ENCODE measurements around the gene C16orf87.
A peak's percentile ranks its signal among the peaks of the same experiment; 100 is the strongest.
"Not testable (repeated sequence)": the region's sequence is repeated elsewhere in the genome, so short reads cannot be mapped to it uniquely, and the experiment has no call there.

The C16orf87 gene

GRCh38 chr16:46787909-46788308, 43.1 kb downstream of the C16orf87 start:
- TF ChIP-seq ZNF274 (IDR thresholded peaks at IDR 0.05; ENCODE audit: low read depth, low read length) (no peak), SUZ12 (IDR thresholded peaks at IDR 0.05; ENCODE audit: extremely low read depth, insufficient read depth, insufficient read length) (no peak), YY1 (IDR thresholded peaks at IDR 0.05; ENCODE audit: insufficient read depth, insufficient read length) (no peak)
- Histone ChIP-seq H3K4me3 (ENCODE audit: insufficient read length, low read depth) (no peak overlapping the region), H3K36me3 (ENCODE audit: insufficient read depth, insufficient read length, low read length) (no peaks in the 10 kb centered on the region), H3K9ac (ENCODE audit: insufficient read length, low read depth) (no peak overlapping the region), H3K9me3 (ENCODE audit: insufficient read depth, low read length) (peaks cover 15% of the 10 kb centered on the region; the same call in 1 of the 2 replicates), H3K27me3 (ENCODE audit: insufficient read depth, insufficient read length) (no peaks in the 10 kb centered on the region), H3K4me1 (ENCODE audit: insufficient read depth, insufficient read length) (no peaks in the 10 kb centered on the region)
- no peak for DNase-seq (ENCODE audit: low read depth, low spot score)

- Histone ChIP-seq H3K27me3 (ENCODE audit: insufficient read depth, insufficient read length) (no peaks in the 10 kb centered on the region), H3K4me3 (ENCODE audit: insufficient read length, low read depth) (no peak overlapping the region), H3K36me3 (ENCODE audit: insufficient read depth, insufficient read length, low read length) (no peaks in the 10 kb centered on the region), H3K9me3 (ENCODE audit: insufficient read depth, low read length) (peaks cover 15% of the 10 kb centered on the region; the same call in 1 of the 2 replicates), H3K4me1 (ENCODE audit: insufficient read depth, insufficient read length) (no peaks in the 10 kb centered on the region), H3K9ac (ENCODE audit: insufficient read length, low read depth) (no peak overlapping the region)
- TF ChIP-seq SUZ12 (IDR thresholded peaks at IDR 0.05; ENCODE audit: extremely low read depth, insufficient read depth, insufficient read length), result no peak
- no peak for TF ChIP-seq ZNF274 (IDR thresholded peaks at IDR 0.05; ENCODE audit: low read depth, low read length)
- TF ChIP-seq YY1 (IDR thresholded peaks at IDR 0.05; ENCODE audit: insufficient read depth, insufficient read length), result no peak
- peak; percentile 44 for DNase-seq (ENCODE audit: low read depth, low spot score)
Measured at GRCh38 chr16:46785076-46785845, 45.7 kb downstream of the C16orf87 start.

DNA sequence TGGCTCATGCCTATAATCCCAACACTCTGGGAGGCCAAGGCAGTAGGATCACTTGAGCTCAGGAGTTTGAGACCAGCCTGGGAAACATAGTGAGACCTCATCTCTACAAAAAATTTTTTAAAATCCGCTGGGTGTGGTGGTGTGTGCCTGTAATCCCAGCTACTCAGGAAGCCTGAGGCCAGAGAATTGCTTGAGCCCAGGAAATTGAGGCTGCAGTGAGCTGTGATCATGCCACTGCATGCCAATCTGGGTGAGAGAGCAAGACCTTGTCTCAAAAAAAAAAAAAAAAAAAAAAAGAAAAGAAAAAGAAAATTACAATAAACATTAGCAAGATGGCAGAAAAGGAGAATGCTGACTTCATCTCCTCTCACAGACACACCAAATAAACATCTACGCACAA, 46.4 kb downstream of the C16orf87 start:
- H3K4me1 ChIP-seq (ENCODE audit: insufficient read depth, insufficient read length); H3K4me3 ChIP-seq (ENCODE audit: insufficient read length, low read depth); H3K27me3 ChIP-seq (ENCODE audit: insufficient read depth, insufficient read length); H3K9ac ChIP-seq (ENCODE audit: insufficient read length, low read depth); H3K36me3 ChIP-seq (ENCODE audit: insufficient read depth, insufficient read length, low read length); DNase-seq (ENCODE audit: low read depth, low spot score): not testable (repeated sequence)
- peaks cover 11% of the 10 kb centered on the region; the same call in 1 of the 2 replicates for H3K9me3 ChIP-seq (ENCODE audit: insufficient read depth, low read length)

DNA sequence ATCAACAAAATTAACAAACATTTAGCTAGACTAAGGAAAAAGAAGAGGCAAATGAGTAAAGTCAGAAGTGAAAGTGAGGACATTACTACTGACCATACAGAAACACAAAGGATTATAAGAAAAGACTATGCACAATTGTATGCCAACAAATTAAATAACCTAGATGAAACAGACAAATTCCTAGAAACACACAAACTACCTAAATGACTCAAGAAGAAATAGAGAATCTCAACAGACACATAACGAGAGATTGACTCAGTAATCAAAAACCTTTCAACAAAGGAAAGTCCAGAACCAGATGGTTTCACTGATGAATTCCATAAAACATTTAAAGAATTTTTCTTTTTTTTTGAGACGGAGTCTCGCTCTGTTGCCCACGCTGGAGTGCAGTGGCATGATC, 47.2 kb downstream of the C16orf87 start:
- DNase-seq (ENCODE audit: low read depth, low spot score), result no peak
- TF ChIP-seq SUZ12 (IDR thresholded peaks at IDR 0.05; ENCODE audit: extremely low read depth, insufficient read depth, insufficient read length) (no peak), YY1 (IDR thresholded peaks at IDR 0.05; ENCODE audit: insufficient read depth, insufficient read length) (no peak), ZNF274 (IDR thresholded peaks at IDR 0.05; ENCODE audit: low read depth, low read length) (no peak)
- peaks cover 14% of the 10 kb centered on the region for H3K9me3 ChIP-seq (ENCODE audit: insufficient read depth, low read length)
- H3K27me3 ChIP-seq (ENCODE audit: insufficient read depth, insufficient read length), result no peaks in the 10 kb centered on the region
- no peak overlapping the region for H3K9ac ChIP-seq (ENCODE audit: insufficient read length, low read depth)
- H3K4me3 ChIP-seq (ENCODE audit: insufficient read length, low read depth), result no peak overlapping the region
- H3K36me3 ChIP-seq (ENCODE audit: insufficient read depth, insufficient read length, low read length), result no peaks in the 10 kb centered on the region
- H3K4me1 ChIP-seq (ENCODE audit: insufficient read depth, insufficient read length), result no peaks in the 10 kb centered on the region

GRCh38 chr16:46782320-46782719, 48.7 kb downstream of the C16orf87 start:
- no peak overlapping the region for H3K4me3 ChIP-seq (ENCODE audit: insufficient read length, low read depth)
- no peaks in the 10 kb centered on the region for H3K27me3 ChIP-seq (ENCODE audit: insufficient read depth, insufficient read length)
- H3K9ac ChIP-seq (ENCODE audit: insufficient read length, low read depth), result no peak overlapping the region
- peaks cover 26% of the 10 kb centered on the region for H3K9me3 ChIP-seq (ENCODE audit: insufficient read depth, low read length)
- H3K36me3 ChIP-seq (ENCODE audit: insufficient read depth, insufficient read length, low read length), result no peaks in the 10 kb centered on the region
- no peak for DNase-seq (ENCODE audit: low read depth, low spot score)
- TF ChIP-seq ZNF274 (IDR thresholded peaks at IDR 0.05; ENCODE audit: low read depth, low read length), result no peak
- no peak for TF ChIP-seq YY1 (IDR thresholded peaks at IDR 0.05; ENCODE audit: insufficient read depth, insufficient read length)
- TF ChIP-seq SUZ12 (IDR thresholded peaks at IDR 0.05; ENCODE audit: extremely low read depth, insufficient read depth, insufficient read length), result no peak
- H3K4me1 ChIP-seq (ENCODE audit: insufficient read depth, insufficient read length), result no peaks in the 10 kb centered on the region

DNA sequence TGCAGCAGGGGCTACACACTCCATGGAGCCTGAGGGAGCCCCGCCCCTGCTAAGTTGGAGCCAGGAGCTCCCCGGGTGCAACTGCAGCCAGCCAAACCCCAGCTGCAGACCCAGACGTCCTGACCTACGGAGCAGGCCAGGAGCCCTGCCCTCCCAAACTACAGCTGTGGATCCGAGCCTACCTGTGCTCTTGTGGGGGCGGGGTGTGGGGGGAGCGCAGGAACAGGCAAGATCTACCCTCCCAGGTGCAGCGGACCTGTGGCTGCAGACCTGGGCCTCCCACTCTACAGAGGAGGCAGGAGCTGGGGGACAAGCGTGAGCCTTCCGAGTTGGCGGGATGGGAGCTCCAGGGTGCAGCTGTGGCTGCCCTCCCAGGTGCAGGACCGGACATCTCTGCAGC, 53.2 kb downstream of the C16orf87 start:
- no peak overlapping the region for H3K9ac ChIP-seq (ENCODE audit: insufficient read length, low read depth)
- H3K4me3 ChIP-seq (ENCODE audit: insufficient read length, low read depth), result no peak overlapping the region
- no peaks in the 10 kb centered on the region for H3K36me3 ChIP-seq (ENCODE audit: insufficient read depth, insufficient read length, low read length)
- no peaks in the 10 kb centered on the region for H3K4me1 ChIP-seq (ENCODE audit: insufficient read depth, insufficient read length)
- peaks cover 16% of the 10 kb centered on the region for H3K9me3 ChIP-seq (ENCODE audit: insufficient read depth, low read length)
- no peak for DNase-seq (ENCODE audit: low read depth, low spot score)
- H3K27me3 ChIP-seq (ENCODE audit: insufficient read depth, insufficient read length), result peaks cover under 1% of the 10 kb centered on the region
- no peak for TF ChIP-seq YY1 (IDR thresholded peaks at IDR 0.05; ENCODE audit: insufficient read depth, insufficient read length)
- no peak for TF ChIP-seq ZNF274 (IDR thresholded peaks at IDR 0.05; ENCODE audit: low read depth, low read length)
- no peak for TF ChIP-seq SUZ12 (IDR thresholded peaks at IDR 0.05; ENCODE audit: extremely low read depth, insufficient read depth, insufficient read length)

- Histone ChIP-seq H3K27me3 (ENCODE audit: insufficient read depth, insufficient read length) (peaks cover 26% of the 10 kb centered on the region), H3K9ac (ENCODE audit: insufficient read length, low read depth) (no peak overlapping the region), H3K4me1 (ENCODE audit: insufficient read depth, insufficient read length) (no peaks in the 10 kb centered on the region), H3K4me3 (ENCODE audit: insufficient read length, low read depth) (no peak overlapping the region), H3K9me3 (ENCODE audit: insufficient read depth, low read length) (peaks cover 16% of the 10 kb centered on the region), H3K36me3 (ENCODE audit: insufficient read depth, insufficient read length, low read length) (no peaks in the 10 kb centered on the region)
- DNase-seq (ENCODE audit: low read depth, low spot score), result no peak
- TF ChIP-seq SUZ12 (IDR thresholded peaks at IDR 0.05; ENCODE audit: extremely low read depth, insufficient read depth, insufficient read length), result no peak
- no peak for TF ChIP-seq ZNF274 (IDR thresholded peaks at IDR 0.05; ENCODE audit: low read depth, low read length)
- TF ChIP-seq YY1 (IDR thresholded peaks at IDR 0.05; ENCODE audit: insufficient read depth, insufficient read length), result no peak
Measured at GRCh38 chr16:46775214-46775613, 55.8 kb downstream of the C16orf87 start.
